CD4-positive, alpha-beta T cell treated with Interleukin-1 beta for 1 hour (primary cell): ENCODE results near the gene CNNM3.
"Not testable (repeated sequence)": the region's sequence is repeated elsewhere in the genome, so short reads cannot be mapped to it uniquely, and the experiment has no call there.

ENCODE experiments used
- DNase-seq, 2 donors: peaks; one replicate each; pipeline ENCODE4 v3.0.0-alpha.2; 2020 to 2022

Gene CNNM3

DNA sequence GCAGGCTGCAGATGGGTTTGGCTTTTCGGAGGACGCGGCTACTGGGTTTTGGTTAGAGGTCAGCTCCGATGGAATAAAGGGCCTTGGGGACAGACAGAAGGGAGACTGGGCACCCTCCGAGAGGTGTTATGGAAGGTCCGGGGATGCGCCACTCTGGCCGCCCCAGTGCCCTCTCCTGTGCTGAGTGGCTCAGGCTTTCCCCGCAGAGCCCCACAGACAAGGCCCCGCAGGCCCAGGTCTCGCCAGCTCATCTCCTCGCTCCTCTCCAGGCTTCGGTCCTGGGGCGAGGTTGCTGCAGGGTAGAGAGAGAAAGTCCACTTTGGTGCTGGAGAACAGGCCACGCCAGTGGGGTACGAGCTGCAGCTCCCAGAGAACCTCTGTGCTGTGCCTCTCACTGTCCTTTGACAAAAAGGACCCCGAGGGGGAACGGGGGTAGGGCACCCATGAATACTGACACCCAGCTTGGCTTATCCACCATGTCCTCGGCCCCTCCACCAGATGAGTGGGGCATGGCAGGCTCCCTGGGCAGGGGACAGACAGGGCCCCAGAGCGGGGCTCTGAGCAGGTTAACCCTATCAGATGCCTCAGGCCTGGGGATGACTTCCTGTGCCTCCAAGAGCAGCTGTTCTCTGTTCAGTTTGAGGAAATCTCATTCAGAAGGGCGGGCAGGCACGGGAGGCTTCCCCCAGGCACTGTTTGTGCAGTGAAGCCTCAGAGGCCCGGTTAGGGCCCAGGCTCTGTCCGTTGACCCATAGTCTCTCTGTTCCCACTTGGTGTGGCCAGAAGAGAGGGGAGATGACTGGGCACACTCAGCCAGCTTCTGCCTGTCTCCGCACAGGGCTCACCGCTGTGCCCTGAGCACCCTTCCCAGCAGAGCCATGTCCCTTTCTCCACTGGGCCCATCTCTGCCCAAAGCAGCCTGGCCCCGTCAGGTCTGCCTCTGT is 15.7 kb upstream of the CNNM3 start:
- no peak for DNase-seq

GRCh38 chr2:96801005-96801785 is 14.9 kb upstream of the CNNM3 start:
- DNase-seq: peak; percentile 74 to 76

DNA sequence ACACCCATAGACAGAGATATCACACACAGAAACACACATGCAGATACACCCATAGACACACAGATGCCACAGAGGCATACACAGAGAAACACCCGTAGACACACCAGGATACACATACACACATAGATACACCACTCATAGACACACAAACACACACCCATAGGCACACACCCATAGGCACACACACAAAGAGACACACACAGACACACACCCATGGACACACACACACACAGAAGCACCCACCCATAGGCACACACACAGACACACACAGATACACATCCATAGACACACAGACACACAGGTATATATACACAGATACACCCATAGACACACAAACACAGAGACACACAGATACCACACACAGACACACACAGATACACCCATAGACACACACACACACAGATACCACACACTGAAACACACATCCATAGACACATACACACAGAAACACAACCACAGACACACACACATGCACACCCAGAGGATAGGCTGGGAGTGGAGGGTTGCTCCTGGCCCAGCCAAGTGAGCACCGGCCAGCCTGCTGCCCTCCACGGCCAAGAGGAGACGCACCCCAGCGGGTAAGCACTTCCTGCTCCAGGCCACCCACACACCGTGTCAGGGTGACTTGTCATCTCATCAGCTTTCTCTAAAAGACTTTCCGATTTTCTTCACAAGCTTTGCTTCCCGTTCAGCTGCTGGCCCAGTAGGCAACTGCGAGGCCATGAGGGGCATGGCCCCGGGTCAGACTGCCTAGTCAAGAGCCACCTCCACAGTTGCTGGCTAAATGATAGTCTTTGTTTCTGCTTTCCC is 14.1 kb upstream of the CNNM3 start:
- DNase-seq: peak in 1 of 2 donors; percentile 28

DNA sequence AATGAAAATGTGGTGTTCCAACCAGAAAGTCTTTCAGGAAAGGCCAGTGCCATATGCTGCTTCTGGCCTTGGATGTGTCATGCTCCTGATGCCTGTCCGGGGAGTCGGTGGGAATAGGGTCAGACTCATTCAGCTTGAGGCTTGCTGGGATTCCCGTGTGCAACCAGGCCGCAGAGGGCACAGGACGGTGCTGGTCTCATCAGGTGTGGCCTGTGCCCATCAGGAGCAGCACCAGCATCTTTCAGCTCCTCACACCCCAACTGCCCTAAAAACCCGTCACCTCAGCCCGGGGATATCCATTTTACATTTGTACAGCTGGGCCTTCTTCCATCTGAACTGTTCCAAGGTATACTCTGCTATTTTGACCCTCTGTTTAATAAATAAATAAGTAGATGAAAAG is 13.3 kb upstream of the CNNM3 start:
- no peak for DNase-seq

GRCh38 chr2:96804986-96805385 is 11.1 kb upstream of the CNNM3 start:
- no peak for DNase-seq

DNA sequence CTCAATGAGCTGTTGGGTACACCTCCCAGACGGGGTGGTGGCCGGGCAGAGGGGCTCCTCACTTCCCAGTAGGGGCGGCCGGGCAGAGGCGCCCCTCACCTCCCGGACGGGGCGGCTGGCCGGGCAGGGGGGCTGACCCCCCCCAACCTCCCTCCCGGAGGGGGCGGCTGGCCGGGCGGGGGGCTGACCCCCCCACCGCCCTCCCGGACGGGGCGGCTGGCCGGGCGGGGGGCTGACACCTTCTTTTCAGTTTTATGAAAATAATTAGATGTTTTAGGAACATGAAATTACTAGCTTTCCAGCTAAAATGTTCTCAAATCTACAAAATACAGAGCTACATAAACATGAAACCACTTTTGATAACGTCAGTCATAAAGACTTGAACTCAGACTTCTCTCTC is 10.1 kb upstream of the CNNM3 start:
- DNase-seq: not testable (repeated sequence)

- DNase-seq: peak; percentile 43 to 50
These were observed 9.5 kb upstream of the CNNM3 start for GRCh38 chr2:96806468-96807126.

- no peak for DNase-seq
These were observed 9.0 kb upstream of the CNNM3 start for GRCh38 chr2:96807127-96807471.

DNA sequence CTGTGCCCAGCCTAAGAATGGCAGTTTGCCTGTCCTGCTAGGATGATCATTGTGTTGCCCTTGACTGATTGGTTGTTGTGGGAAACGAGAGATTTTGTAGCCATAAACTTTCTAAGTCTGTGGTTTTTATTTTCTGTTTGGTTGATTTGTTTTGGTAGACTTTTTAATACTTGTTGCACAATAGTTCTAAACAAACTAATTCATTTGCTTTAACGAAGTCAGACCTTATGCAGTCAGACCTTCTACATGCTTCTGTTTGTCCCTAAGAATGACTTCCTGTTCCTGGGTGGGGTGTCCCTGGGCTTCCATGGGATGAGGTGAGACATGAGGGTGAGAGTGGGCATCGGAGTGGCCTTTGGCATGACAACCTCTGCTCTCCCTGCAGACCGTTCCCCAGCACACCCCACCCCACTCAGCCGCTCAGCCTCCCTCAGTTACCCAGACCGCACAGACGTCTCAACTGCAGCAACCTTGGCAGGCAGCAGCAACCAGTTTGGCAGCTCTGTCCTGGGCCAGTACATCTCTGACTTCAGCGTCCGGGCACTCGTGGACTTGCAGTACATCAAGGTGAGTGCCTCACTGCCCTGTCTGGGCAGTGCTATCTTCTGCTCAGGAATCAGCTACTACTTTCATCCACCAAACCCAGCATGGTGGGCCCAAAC is 7.8 kb upstream of the CNNM3 start:
- DNase-seq: no peak

GRCh38 chr2:96809216-96809882 is 6.7 kb upstream of the CNNM3 start:
- DNase-seq: no peak

DNA sequence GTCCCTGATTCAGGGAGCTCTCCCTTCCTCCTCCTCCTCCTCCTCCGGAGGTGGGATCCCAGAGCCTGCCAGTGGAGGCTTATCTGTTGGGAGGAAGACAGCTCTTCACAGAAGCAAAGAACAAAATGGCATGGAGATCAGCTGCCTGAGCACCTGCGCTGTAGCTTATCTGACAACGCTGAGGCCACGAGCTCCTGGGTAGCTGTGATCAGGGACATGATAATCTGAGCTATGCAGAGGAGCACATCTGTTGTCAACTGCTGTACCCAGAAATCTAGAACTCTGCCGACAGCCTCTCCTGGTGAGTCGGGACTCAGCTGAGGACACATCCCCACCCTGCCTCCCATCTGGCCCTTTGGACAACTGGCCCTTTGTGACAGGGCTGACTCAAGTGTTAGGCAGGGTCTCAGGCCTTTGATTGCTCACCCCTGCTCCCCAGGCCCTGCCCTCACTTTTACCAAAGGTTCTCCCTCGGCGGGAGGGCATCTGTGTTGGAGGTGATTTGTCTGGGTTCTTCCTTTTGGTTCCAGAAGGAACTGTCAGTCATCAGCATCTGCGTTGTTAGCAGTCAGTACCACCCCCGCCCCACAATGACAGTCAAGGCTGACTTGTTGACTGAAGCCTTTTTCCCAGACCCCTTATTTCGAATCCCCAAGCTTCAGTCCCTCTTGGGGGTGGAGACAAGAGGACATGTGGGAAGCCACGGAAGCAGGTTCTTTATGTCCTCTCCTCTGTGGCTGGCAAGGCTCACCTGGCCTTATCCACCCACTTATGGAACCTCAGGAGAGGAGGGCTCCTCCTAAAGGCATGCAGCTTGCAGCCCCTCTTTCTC is 5.9 kb upstream of the CNNM3 start:
- no peak for DNase-seq

DNA sequence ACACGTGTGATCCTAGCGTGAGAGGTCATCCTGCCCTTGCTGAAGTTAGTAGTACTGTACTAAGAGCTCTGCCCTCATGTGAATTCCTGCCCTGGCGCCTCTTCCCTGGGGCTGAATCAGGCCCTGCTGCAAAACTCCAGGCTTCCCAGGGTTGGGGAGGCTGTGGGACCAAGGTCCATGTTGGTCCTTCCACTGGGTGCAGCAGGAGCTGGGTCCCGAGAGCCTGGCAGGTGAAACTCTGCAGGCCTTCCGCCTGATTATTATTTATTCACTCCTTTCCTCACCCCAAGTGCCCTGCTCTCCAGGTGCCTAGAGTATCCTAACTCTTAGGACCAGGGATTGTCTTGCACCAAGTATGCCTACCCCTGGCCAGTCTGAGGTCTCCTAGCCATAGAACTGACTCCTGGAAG is 5.3 kb upstream of the CNNM3 start:
- no peak for DNase-seq

GRCh38 chr2:96811917-96812316 is 4.2 kb upstream of the CNNM3 start:
- DNase-seq: no peak

DNA sequence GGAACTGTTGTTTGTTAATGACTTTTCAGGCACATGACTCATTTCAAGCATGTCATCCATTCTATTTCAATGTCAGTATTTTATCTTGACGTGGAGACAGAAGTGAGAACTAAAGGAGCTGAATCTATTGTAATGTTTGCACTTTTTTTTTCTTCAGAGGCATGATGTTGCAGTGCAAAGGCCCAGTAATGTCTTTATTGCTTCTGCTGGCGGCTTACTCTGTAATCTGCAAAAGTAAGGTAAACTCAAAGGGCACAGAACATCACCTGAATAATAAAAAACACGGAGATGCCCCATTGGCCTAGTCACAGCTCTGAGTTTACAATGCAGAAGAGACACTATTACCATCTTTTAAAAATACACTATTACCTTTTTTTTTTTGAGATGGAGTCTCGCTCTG is 2.4 kb upstream of the CNNM3 start:
- no peak for DNase-seq

DNA sequence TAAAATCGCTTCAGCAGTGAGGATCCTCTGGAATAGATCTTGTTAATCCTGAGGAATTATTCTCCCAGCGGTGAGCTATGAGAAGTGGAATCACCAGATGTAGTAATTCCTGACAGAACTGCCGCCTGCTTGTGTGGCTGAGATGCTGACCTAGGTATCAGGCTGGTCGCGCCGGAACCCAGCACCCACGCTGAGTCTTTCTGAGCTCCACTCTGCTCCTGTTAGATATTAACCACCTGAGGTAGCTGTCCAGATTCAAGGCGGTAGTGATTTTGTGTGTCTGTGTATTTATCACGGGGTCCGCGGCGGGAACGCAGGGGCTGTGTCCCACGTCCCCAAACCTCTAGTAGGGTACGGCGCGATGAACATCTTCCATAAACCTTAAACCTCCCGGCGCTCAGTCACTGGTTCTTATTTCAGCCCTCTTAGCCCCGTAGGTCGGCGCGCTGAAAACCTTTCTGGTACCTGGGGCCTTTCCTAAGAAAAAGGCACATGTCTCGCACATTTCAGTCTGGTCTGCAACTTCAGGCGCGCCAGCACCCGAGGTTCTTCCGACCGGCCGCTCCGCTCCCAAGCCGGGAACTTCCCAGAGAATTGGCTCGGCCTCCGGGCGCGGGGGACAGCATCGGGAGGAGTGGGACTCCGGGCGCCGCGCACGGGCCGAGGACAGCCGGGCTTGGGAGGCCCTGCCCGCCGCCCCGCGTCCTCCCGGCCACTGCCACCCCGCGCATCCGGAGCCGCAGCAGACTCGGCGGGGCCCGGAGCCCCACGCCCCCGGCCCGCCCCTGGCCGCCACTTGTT is 542 bp upstream of the CNNM3 start:
- DNase-seq: no peak

- DNase-seq: no peak
These were observed 1.0 kb downstream of the CNNM3 start for GRCh38 chr2:96816836-96817702.

DNA sequence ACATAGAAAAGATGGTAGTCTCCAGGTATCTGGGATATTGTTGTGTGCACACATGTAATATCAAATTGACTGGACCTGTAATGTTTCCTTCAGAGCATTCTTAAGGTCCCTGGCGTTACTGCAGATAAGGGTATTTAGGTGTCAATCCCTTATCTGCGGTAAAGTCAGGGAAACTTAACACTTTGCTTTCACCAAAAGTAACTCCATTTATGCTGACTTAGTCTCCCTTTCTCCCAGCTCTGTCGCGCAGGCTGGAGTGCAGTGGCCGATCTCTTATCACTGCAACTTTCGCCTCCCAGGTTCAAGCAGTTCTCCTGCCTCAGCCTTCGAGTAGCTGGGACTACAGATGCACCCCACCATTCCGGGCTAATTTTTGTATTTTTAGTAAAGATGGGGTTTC is 1.8 kb downstream of the CNNM3 start:
- no peak for DNase-seq

DNA sequence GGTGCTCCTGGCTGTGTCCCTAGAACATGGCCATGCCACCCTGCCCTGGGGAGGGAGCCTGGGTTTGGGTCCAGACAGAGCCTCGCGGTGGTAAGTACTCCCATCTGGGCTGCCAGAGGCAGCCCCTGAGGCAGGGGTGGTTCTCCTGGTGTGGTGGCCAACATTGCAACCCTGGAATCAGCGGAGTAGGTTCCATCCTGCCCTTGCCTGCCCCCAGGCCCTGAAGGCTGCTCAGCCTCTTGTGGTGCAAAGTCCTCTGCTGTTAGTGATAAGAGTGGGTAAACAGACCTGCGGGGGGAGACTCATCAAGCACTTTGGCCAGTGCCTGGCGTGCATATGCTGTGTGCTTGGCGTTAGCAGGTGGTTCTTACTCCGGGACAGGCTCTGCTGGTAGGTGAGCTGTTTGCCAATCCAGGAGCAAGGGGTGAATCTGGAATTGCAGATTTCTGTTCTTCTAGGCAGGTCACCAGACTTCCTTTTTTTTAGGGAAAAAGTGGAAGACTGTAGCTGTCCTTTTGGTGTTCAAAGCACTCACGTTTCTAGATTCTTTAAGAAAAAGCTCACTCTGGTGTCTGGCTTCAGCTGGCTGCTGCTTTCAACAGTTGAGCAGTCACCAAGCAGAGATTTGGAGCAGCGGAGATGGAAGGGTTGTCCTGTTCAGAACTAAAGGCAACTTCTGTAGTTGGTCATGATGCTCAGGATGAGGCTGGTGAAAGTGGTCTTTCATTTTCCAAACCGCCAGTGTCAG is 3.2 kb downstream of the CNNM3 start:
- DNase-seq: no peak
